Mucosa of stomach (tissue), 1 donor: ENCODE data around the gene ERBIN.
"Not testable (repeated sequence)": the region's sequence is repeated elsewhere in the genome, so short reads cannot be mapped to it uniquely, and the experiment has no call there.

Experiments used
- H3K27me3 ChIP-seq: one replicate; pipeline ENCODE4 v1.7.0; 2013; ENCODE audit warnings: mild to moderate bottlenecking, low read length; ENCODE audit not compliant: control insufficient read depth, insufficient read depth
- H3K36me3 ChIP-seq: one replicate; pipeline ENCODE4 v1.7.0; 2013; ENCODE audit warnings: low read length; ENCODE audit not compliant: control insufficient read depth, insufficient read depth
- H3K4me1 ChIP-seq: one replicate; pipeline ENCODE4 v1.7.0; 2013; ENCODE audit warnings: mild to moderate bottlenecking, low read length; ENCODE audit not compliant: control insufficient read depth, insufficient read depth
- H3K4me3 ChIP-seq: one replicate; pipeline ENCODE4 v1.7.0; 2013; ENCODE audit warnings: low read length
- H3K9ac ChIP-seq: one replicate; pipeline ENCODE4 v1.7.0; 2013; ENCODE audit warnings: mild to moderate bottlenecking, low read length, moderate library complexity
- H3K9me3 ChIP-seq: one replicate; pipeline ENCODE4 v1.7.0; 2013; ENCODE audit warnings: mild to moderate bottlenecking, low read length, moderate library complexity; ENCODE audit not compliant: control insufficient read depth
- donor health status: Pancreatic carcinoma.

ERBIN gene

DNA sequence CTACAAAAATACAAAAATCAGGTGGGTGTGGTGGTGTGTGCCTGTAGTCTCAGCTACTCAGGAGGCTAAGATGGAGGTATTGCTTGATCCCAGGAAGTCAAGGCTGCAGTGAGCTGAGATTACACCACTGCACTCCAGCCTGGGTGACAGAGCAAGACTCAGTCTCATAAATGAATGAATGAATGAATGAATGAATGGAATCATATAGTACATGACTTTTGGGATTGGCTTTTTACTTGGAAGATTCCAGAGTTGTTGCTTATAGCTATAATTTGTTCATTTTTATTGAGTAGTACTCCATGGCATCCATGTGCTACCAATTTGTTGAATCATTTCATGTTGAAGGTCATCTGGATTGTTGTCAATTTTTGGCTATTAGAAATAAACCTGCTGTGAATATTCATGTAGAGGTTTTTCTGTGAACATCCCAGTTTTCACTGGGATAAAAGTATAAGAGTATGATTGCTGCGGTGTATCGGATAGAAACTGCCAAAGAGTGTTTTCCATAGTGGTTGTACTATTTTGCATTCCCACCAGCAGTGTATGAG, 19.9 kb downstream of the ERBIN start:
- Histone ChIP-seq H3K9ac (no peak overlapping the region), H3K36me3 (no peaks in the 10 kb centered on the region)

DNA sequence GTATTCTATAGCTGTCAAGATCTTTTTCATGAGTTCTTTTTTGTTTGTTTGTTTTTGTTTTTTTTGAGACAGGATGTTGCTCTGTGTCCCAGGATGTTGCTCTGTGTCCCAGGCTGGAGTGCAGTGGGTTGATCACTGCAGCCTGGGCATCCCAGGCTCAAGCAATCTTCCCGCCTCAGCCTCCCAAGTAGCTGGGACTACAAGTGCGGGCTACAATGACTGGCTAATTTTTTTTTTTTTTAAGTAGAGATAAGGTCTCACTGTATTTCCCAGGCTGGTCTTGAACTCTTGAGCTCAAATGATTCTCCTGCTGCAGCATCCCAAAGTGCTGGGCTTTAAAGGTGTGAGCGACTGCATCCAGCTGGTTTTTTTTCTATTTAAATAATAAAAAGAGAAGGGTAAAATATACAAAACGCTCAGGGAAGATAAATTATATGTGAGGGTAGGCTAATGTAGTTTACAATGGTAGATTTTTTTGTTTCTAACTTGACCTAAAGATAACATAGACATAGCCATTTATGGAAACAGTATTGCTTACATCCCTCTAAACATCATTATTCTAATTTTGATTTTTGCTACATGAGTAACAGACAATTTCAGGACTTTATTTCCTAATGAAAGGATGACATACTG, 21.9 kb downstream of the ERBIN start:
- Histone ChIP-seq H3K36me3 (no peaks in the 10 kb centered on the region), H3K27me3 (no peaks in the 10 kb centered on the region), H3K4me3 (no peak overlapping the region), H3K9ac (no peak overlapping the region), H3K4me1 (peaks cover 11% of the 10 kb centered on the region), H3K9me3 (no peaks in the 10 kb centered on the region)

More for the DNA sequence above, 19.9 kb downstream of the ERBIN start:
- H3K4me1 ChIP-seq, result peaks cover 11% of the 10 kb centered on the region
- no peak overlapping the region for H3K4me3 ChIP-seq
- no peaks in the 10 kb centered on the region for H3K9me3 ChIP-seq
- no peaks in the 10 kb centered on the region for H3K27me3 ChIP-seq

DNA sequence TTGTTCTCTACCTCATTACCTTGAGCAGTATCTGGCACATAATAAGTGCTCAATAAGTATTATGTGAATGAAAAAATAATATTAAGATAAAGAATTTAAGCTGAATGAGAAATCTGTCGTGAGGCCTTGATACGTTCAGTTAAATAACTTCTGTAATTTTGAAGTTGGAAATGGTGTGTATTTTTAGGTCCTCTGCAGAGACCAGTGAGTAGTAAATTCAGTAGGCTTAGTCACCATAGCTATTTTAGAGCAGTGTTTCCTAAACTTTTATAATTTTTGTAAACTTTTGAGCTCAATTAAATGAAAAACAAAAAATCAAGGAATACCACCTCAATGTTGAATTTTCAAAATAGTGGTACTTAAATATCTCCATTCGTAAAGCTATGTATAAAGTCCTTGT, 25.0 kb downstream of the ERBIN start:
- no peak overlapping the region for H3K9ac ChIP-seq
- no peak overlapping the region for H3K4me3 ChIP-seq
- H3K9me3 ChIP-seq, result no peaks in the 10 kb centered on the region
- H3K36me3 ChIP-seq, result no peaks in the 10 kb centered on the region
- H3K27me3 ChIP-seq, result no peaks in the 10 kb centered on the region
- peaks cover 11% of the 10 kb centered on the region for H3K4me1 ChIP-seq

- no peak overlapping the region for H3K4me3 ChIP-seq
- peaks cover 11% of the 10 kb centered on the region for H3K4me1 ChIP-seq
- H3K9me3 ChIP-seq, result no peaks in the 10 kb centered on the region
- no peaks in the 10 kb centered on the region for H3K36me3 ChIP-seq
- no peaks in the 10 kb centered on the region for H3K27me3 ChIP-seq
- no peak overlapping the region for H3K9ac ChIP-seq
Observed at GRCh38 chr5:65952259-65952658, 25.9 kb downstream of the ERBIN start.

GRCh38 chr5:65954200-65954599, 27.8 kb downstream of the ERBIN start:
- H3K9me3 ChIP-seq, result no peaks in the 10 kb centered on the region
- H3K4me3 ChIP-seq, result no peak overlapping the region
- H3K36me3 ChIP-seq, result no peaks in the 10 kb centered on the region
- no peaks in the 10 kb centered on the region for H3K27me3 ChIP-seq
- H3K4me1 ChIP-seq, result peaks cover 11% of the 10 kb centered on the region
- H3K9ac ChIP-seq, result no peak overlapping the region

GRCh38 chr5:65955746-65956145, 29.4 kb downstream of the ERBIN start:
- no peaks in the 10 kb centered on the region for H3K9me3 ChIP-seq
- no peaks in the 10 kb centered on the region for H3K36me3 ChIP-seq
- peaks cover under 1% of the 10 kb centered on the region for H3K4me1 ChIP-seq
- H3K9ac ChIP-seq, result no peak overlapping the region
- H3K4me3 ChIP-seq, result no peak overlapping the region
- no peaks in the 10 kb centered on the region for H3K27me3 ChIP-seq

GRCh38 chr5:65957703-65958102, 31.3 kb downstream of the ERBIN start:
- H3K4me1 ChIP-seq, H3K9me3 ChIP-seq, H3K36me3 ChIP-seq, H3K9ac ChIP-seq, H3K27me3 ChIP-seq, H3K4me3 ChIP-seq: not testable (repeated sequence)

GRCh38 chr5:65961633-65962032, 35.3 kb downstream of the ERBIN start:
- Histone ChIP-seq H3K36me3 (no peaks in the 10 kb centered on the region), H3K9ac (no peak overlapping the region), H3K4me3 (no peak overlapping the region), H3K27me3 (no peaks in the 10 kb centered on the region), H3K9me3 (no peaks in the 10 kb centered on the region), H3K4me1 (peaks cover 3% of the 10 kb centered on the region)

DNA sequence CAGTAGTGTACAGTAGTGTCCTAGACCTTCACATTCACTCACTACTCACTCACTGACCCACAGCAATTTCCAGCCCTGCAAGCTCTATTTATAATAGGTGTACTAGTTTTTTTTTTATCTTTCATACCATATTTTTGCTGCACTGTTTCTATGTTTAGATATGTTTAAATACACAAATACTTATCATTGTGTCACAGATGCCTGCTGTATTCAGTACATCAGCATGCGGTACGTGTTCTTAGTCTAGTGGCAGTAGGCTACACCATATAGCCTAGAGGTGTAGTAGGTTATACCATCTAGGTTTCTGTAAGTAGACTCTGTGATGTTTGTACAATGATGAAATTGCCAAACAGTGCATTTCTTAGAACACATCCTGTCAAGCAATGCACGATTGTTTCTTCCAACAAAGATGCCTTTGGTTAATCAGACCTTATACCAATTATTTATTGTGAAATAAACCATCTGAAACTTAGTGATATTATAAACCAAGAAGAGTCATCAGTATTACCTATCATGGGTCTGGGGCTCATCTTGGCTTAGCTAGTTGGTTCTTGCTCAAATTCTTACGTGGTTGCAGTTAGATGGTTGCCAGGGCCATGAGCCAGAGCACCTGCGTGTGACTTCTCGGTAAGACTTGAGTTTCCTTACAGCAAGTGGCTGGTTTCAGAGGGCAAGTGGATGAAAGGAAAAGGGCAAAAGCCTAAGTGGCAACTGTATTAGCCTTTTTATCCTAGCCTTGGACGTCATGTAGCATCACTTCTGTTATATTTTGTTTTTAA, 41.1 kb downstream of the ERBIN start:
- peaks cover 3% of the 10 kb centered on the region for H3K4me1 ChIP-seq
- no peaks in the 10 kb centered on the region for H3K9me3 ChIP-seq
- H3K9ac ChIP-seq, result no peak overlapping the region
- H3K36me3 ChIP-seq, result no peaks in the 10 kb centered on the region
- no peak overlapping the region for H3K4me3 ChIP-seq
- H3K27me3 ChIP-seq, result no peaks in the 10 kb centered on the region

GRCh38 chr5:65969539-65970393, 43.4 kb downstream of the ERBIN start:
- Histone ChIP-seq H3K4me3 (no peak overlapping the region), H3K9me3 (no peaks in the 10 kb centered on the region), H3K4me1 (peaks cover 11% of the 10 kb centered on the region), H3K9ac (no peak overlapping the region), H3K36me3 (no peaks in the 10 kb centered on the region), H3K27me3 (no peaks in the 10 kb centered on the region)

GRCh38 chr5:65970481-65971367, 44.3 kb downstream of the ERBIN start:
- Histone ChIP-seq H3K27me3 (no peaks in the 10 kb centered on the region), H3K4me3 (no peak overlapping the region), H3K9ac (no peak overlapping the region), H3K4me1 (peaks cover 9% of the 10 kb centered on the region), H3K9me3 (no peaks in the 10 kb centered on the region), H3K36me3 (no peaks in the 10 kb centered on the region)
